KOPT-K1 (cell line): Measurements from ENCODE around the gene PDC.

Source experiments
- H3K27ac ChIP-seq: fragments of 200-600 bp; sonication (generic); 2 replicates; pipeline ENCODE4 v1.5.1; 2016; ENCODE audit warnings: antibody characterized with exemption, mild to moderate bottlenecking, low read depth, low read length; ENCODE audit not compliant: poor library complexity, severe bottlenecking
- H3K36me3 ChIP-seq: fragments of 200-600 bp; sonication (generic); 2 replicates; pipeline ENCODE4 v1.5.1; 2017; ENCODE audit warnings: antibody characterized with exemption, mild to moderate bottlenecking, low read length, moderate library complexity; ENCODE audit not compliant: insufficient read depth
- H3K9me3 ChIP-seq: fragments of 200-600 bp; sonication (generic); 2 replicates; pipeline ENCODE4 v1.5.1; 2017; ENCODE audit warnings: antibody characterized with exemption, low read length, mild to moderate bottlenecking; ENCODE audit not compliant: insufficient read depth, poor library complexity, severe bottlenecking

The PDC gene

GRCh38 chr1:186461014-186461413 is at the start of gene PDC:
Gene PDC, minus strand, starts transcription at chr1:186461114. Its CDS starts 11,655 bp downstream, at chr1:186449459.
- Histone ChIP-seq H3K27ac (no peak within 1 kb of the TSS), H3K36me3 (no peaks in the 10 kb centered on the region), H3K9me3 (no peaks in the 10 kb centered on the region)

- no peak overlapping the region for H3K27ac ChIP-seq
- no peaks in the 10 kb centered on the region for H3K36me3 ChIP-seq
- no peaks in the 10 kb centered on the region for H3K9me3 ChIP-seq
Measured at GRCh38 chr1:186503190-186503589, 42.3 kb upstream of the PDC start.

- H3K27ac ChIP-seq = no peak overlapping the region
- H3K36me3 ChIP-seq = no peaks in the 10 kb centered on the region
- no peaks in the 10 kb centered on the region for H3K9me3 ChIP-seq
Measured at GRCh38 chr1:186502087-186502486, 41.2 kb upstream of the PDC start.

- no peaks in the 10 kb centered on the region for H3K9me3 ChIP-seq
- no peak overlapping the region for H3K27ac ChIP-seq
- H3K36me3 ChIP-seq = no peaks in the 10 kb centered on the region
Measured at GRCh38 chr1:186500804-186501203, 39.9 kb upstream of the PDC start.

GRCh38 chr1:186499571-186499970 is 38.7 kb upstream of the PDC start:
- no peak overlapping the region for H3K27ac ChIP-seq

GRCh38 chr1:186498695-186499389 is 37.9 kb upstream of the PDC start:
- H3K27ac ChIP-seq = no peak overlapping the region
- no peaks in the 10 kb centered on the region for H3K9me3 ChIP-seq
- H3K36me3 ChIP-seq = no peaks in the 10 kb centered on the region

More at GRCh38 chr1:186499571-186499970, 38.7 kb upstream of the PDC start:
- H3K36me3 ChIP-seq = no peaks in the 10 kb centered on the region
- no peaks in the 10 kb centered on the region for H3K9me3 ChIP-seq

GRCh38 chr1:186498071-186498470 is 37.2 kb upstream of the PDC start:
- Histone ChIP-seq H3K36me3 (no peaks in the 10 kb centered on the region), H3K27ac (no peak overlapping the region), H3K9me3 (no peaks in the 10 kb centered on the region)

GRCh38 chr1:186497651-186498050 is 36.7 kb upstream of the PDC start:
- no peaks in the 10 kb centered on the region for H3K9me3 ChIP-seq
- H3K27ac ChIP-seq = no peak overlapping the region
- no peaks in the 10 kb centered on the region for H3K36me3 ChIP-seq

GRCh38 chr1:186496171-186496851 is 35.4 kb upstream of the PDC start:
- Histone ChIP-seq H3K9me3 (no peaks in the 10 kb centered on the region), H3K27ac (no peak overlapping the region), H3K36me3 (no peaks in the 10 kb centered on the region)

- no peak overlapping the region for H3K27ac ChIP-seq
- H3K36me3 ChIP-seq = no peaks in the 10 kb centered on the region
- H3K9me3 ChIP-seq = no peaks in the 10 kb centered on the region
Measured at GRCh38 chr1:186494832-186495271, 33.9 kb upstream of the PDC start.

GRCh38 chr1:186492531-186493291 is 31.8 kb upstream of the PDC start:
- Histone ChIP-seq H3K27ac (no peak overlapping the region), H3K9me3 (no peaks in the 10 kb centered on the region), H3K36me3 (no peaks in the 10 kb centered on the region)

- Histone ChIP-seq H3K27ac (no peak overlapping the region), H3K36me3 (no peaks in the 10 kb centered on the region), H3K9me3 (no peaks in the 10 kb centered on the region)
Measured at GRCh38 chr1:186491336-186491735, 30.4 kb upstream of the PDC start.

- Histone ChIP-seq H3K36me3 (no peaks in the 10 kb centered on the region), H3K9me3 (no peaks in the 10 kb centered on the region), H3K27ac (no peak overlapping the region)
Measured at GRCh38 chr1:186487163-186487562, 26.2 kb upstream of the PDC start.

- no peaks in the 10 kb centered on the region for H3K36me3 ChIP-seq
- no peaks in the 10 kb centered on the region for H3K9me3 ChIP-seq
- no peak overlapping the region for H3K27ac ChIP-seq
Measured at GRCh38 chr1:186486061-186486460, 25.1 kb upstream of the PDC start.

- no peaks in the 10 kb centered on the region for H3K36me3 ChIP-seq
- no peaks in the 10 kb centered on the region for H3K9me3 ChIP-seq
Measured at GRCh38 chr1:186483561-186483960, 22.6 kb upstream of the PDC start.

More at GRCh38 chr1:186483561-186483960, 22.6 kb upstream of the PDC start:
- H3K27ac ChIP-seq = no peak overlapping the region
